GM19193 (cell line): ENCODE measurements around the gene ABI2.

Experiments used
- POLR2A ChIP-seq: IDR thresholded peaks from 4 replicates; pipeline ENCODE4 v1.6.1; 2011; ENCODE audit not compliant: insufficient read depth, insufficient read length; ENCODE audit errors: extremely low read depth

The ABI2 gene

DNA sequence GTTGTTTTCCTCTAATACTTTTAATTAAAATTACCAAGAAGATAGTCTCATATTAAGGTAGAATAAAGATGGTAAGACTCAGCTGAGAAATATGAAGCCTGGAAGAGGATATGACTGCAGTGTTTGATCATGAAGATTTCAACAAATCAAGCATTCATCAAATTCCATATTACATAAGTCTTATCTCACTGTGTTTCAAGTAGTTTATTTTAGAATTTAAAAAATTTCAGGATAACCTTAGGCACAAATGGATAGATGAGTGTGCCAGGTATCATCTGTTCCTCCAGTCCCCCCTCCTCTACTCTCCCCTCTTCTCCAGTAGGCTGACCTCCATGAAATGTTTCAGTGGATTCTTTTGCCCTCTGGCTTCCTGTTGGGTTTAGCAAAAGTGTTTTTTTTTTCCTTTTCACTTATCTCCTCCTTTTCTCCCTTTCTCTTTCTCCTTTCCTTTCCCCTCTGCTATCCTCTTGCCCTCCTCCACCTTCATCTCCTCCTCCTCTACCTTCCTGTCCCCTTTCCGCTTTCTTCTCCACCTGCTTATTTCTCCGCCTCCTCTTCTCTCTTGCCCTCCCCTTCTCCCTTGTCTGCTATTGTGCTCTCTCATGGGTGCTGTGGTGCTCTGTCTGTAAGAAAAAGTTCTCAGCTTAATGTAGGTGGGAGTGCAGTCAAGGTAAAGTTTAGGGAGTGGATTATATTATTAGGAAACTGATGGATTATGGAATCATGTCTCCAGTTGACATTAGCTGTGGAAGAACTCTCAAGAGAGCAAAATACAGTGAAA is 72.8 kb downstream of the ABI2 start:
- TF ChIP-seq POLR2A: no peak

DNA sequence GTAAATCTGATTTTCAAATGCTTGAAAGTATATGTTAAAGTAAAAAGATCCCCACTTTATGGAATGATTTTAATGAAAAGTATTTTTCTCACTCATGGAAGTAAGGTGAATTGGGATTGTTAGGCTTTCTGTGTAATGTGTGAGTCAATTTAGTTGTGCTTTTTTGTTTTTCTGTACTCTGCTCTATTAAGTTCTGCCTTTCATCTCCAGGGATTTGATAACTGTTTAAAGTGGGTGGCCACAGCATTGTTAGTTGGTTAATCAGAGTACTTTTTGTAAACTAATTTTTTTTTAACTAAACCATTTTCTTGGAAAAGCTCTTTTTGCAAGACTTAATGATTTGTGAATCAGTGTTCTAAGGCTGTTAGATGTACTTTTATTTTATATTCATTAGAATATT is 76.8 kb downstream of the ABI2 start:
- TF ChIP-seq POLR2A: no peak

DNA sequence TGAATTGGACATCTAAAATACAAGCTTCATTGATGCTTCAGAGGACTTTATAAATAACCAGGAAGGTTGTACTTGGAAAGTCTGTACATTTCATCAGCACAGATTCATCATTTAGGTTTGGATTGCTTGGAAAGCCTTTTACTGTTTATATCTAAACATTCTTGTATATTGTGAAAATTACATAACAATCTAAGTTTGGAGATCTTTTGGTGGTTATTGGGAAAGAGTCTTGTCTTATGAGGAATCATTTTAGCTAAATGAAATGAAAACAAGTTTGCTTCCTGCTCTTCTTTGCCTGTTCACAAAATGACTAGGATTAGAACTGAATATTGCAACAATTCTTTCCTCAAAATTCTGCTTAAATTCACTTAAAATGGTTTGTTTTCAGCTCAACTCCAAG is 79.3 kb downstream of the ABI2 start:
- TF ChIP-seq POLR2A: no peak

DNA sequence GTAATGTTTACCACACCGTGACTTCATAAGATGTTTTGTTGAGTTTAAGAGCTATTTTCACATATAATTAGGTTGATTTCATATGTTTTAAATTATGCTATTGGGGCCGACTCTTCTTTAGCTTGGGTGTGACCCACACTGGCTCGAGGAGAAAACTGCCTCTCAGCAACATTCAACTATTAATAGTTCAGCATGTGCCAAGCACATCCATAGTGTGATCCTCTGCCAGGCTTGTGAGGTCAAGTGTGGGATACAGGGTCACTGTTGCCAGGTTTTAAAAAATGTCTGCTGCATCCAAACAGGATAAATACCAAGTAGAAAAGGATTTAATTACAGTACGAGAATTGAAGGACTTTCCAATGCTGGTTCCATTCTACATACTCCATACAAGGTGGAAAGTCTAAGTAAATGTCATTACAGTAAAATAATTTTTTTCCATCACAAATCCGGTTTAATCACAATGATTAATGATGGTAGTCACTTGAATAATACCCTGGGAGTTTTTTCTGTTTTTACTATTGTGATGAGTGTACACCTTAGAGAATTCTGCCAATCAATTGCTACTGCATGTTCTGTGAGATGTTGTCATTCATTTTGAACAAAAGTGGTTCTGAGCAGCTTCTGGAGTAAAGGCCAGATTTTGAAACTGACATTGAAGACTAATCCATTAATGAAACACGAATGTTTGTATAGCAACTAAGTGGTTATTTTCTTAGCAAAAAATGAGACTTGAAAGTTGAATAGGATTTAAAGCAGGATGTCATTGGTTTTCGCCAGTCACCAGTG is 84.5 kb downstream of the ABI2 start:
- TF ChIP-seq POLR2A: no peak

DNA sequence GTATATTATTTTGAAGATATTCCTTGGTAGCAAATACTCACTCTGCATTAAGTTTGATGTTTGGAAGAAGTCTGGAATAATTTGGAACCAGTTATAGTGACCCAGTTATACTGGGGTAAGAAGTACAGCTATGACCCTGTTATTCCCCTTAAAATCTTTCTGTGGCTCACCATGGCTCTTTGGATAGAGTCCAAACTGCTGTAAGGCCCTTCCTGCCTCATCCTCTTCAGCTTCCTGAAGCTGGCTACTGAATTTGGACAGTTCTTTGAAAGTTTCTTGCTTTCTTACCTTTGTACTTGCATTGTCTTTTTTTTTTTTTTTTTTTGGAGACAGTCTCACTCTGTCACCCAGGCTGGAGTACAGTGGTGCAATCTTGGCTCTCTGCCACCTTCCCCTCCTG is 85.6 kb downstream of the ABI2 start:
- no peak for TF ChIP-seq POLR2A

DNA sequence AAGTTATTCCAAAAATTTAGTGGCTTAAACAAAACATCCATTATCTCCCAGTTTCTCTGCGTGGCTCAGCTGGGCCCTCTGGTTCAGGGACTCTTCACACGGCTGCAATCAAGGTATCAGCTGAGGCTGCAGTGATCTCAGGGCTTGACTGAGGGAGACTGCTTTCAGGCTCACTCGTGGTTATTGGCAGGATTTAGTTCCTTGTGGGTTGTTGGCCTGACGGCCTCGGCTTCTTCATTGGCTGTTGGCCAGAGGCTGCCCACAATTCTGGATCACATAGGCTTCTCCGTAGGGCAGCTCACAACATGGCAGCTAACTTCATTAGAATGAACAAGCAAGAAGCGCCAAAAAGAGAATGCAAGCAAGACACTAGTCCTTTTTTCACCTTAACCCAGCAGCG is 90.1 kb downstream of the ABI2 start:
- TF ChIP-seq POLR2A: no peak

DNA sequence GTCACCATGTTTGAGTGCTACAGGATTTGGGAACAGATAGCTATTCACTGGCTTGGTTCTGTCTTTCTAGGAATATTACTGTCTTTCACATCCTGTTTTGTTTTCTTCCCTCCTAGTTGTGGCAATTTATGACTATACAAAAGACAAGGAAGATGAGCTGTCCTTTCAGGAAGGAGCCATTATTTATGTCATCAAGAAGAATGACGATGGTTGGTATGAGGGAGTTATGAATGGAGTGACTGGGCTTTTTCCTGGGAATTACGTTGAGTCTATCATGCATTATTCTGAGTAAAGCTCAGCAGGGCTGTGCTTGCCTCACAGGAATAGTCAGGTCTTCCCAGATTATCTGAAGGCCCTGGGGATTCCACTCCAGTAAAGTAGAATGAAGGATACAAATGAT is 98.9 kb downstream of the ABI2 start:
- TF ChIP-seq POLR2A: no peak

DNA sequence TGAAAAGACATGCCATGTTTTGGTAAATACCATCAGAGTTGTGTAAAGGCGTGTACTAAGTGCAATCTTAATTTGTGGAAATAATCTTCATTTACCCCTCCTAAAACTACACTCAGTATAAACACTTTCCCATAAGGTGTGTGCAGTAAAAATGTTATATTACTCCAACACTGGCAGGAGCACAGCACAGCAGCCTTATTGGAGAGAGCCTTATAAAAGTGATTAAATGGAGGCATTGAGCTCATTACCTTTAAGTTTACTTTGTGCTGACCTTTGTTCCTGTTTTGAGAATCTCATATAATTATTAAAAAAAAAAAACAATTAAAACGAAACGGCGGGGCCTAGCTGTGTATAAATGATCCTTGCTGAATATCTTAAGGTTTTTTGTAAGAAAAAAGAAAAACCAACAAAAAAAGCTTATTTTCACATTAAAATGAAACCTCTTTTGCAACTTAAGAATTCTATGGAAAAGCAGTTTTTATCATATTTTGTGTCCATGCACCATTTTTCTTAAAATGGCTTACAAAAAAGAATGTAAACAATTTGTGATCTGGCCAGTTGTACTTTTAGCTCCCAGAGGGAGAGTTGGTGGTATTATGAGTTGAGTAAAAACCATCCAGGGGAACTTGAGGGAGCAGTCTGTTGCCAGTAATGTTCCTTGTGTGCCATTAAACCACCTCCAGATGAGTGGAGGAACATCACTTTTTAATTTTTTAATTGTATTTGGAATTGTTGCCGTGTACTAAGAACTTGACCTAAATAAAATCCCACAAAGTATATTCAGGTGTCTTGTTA is 103.4 kb downstream of the ABI2 start:
- TF ChIP-seq POLR2A: no peak

DNA sequence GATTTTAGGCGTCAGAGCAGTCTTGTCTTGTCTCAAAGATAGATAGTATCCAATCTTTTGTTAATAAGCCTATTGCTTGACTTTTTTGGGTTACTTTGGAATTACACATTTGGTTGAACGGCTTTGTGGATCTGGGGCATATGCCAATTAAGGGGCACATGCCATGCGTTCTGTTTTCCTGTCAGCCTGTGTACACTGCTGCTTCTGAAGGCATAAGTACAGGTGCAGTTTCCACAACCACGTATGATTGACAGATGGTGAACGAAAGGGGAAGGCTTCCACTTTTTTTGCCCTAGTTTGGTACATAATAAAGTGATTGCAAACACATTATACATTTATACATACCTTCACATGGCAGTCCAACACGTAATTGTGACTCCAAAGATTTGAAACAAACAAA is 104.6 kb downstream of the ABI2 start:
- no peak for TF ChIP-seq POLR2A

DNA sequence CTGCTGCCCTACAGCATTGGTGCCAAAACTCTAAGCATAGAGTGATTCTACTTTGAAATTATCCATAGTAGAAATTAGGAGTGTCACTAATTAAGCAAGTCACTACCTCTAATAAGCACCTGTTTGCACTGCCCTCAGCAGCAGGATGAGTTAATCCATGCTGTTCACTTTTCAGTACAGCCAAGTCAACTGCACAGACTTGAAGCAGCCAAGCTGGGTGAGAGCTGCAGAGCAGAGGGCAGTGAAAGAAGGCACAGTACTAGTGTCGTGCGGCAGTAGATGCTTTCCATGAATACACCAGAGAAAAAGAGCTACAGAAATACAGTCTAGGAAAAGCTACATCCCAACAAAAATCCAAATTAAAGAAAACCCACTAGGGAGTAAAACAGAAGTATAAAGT is 108.3 kb downstream of the ABI2 start:
- no peak for TF ChIP-seq POLR2A

DNA sequence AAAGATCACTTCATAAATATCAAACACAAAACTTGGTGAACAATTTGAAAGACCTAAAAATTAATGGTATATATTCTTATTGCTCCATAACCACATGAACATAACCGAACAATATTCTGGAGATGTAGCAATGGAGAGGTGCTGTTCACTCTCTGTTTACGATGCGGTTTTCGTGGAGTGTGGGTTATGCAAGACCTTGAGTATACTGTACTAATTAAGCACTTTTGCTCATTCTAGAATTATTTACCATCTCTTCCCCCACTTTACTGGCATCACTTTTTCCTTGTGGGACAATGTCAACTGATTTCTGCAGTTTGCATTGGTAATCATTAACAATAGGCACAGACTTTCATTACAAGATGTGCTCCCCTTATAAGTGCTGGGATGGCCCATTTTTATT is 109.3 kb downstream of the ABI2 start:
- no peak for TF ChIP-seq POLR2A

DNA sequence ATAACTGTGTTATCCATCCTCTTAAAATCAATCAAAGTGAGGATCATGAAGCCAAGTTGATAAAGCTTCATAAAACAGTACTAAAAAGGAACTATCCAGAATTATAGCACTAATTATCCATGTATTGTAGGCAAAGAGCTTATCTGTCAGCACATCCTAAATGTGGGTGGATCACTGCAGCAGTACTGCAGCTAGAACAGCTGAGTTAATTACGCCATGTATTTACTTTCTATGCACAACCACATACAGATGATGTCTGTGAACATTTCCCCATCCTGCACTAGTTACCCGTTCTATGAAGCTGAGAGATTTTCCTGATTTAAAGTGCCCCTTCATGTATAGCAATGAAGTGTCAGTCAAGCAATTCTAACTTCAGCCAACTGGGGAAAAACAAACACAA is 110.3 kb downstream of the ABI2 start:
- TF ChIP-seq POLR2A: no peak

DNA sequence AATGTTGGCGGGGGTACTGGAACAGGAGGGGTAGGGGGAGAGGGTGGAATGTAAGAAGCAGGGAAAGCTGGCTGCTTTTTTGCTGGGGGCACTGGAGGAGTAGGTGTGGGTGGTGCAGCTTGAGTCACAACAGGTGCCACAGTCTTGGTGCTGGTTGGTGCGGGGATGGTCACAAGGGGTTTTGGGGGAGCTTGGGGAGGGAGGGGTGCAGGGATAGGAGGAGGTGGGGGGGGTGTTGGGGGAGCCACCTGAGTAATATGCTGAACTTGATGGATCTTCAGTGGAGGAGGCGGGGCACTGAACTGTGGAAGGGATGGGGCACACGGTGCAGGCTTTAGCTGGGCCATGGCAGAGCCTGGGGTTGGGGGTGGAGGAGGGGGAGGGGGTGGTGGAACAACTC is 112.5 kb downstream of the ABI2 start:
- TF ChIP-seq POLR2A: no peak

DNA sequence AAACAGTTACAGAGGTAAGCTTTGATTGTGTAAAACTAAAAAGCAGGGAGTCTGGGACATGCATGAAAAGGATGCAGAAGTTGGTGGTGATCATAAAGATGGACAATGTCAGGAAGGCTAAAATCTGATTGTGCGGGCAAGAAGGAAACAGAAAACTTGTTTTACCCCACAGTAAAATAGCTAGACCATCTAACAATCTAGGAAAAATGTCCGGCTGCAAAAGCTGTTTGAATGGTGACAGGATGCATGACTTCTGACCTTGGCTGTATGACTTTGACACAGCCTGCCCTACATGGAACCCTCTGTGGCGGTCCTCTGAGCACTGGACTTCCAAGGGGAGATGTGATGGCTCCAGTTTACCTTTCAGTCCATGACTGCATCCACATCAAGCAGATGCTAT is 113.3 kb downstream of the ABI2 start:
- no peak for TF ChIP-seq POLR2A

DNA sequence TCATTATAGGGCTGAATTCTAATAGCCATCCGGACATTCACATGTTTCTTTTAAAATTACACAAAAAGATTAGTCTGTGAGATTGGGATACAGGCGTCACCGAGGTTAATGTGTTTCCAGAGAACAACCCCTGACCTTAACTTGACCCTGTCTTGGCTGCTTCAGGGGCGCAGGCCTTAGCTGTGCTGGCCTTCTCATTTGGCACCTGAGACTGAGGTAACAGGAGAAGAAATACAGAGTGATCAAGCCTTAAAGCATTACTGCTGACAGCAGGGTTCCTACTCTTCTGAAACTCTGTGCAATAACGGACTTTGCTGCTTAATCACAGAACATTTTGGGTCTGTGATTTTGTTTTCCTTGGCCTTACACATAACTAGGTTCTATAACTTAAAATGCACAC is 114.3 kb downstream of the ABI2 start:
- no peak for TF ChIP-seq POLR2A
